Adrenal gland (tissue), 12 donors: Measurements from ENCODE around the gene EVL. TPM values are rescaled to one million over a fixed set of nuclear protein-coding genes. Genes with fewer than 3 reads are reported as not detected.

Experiments used
- DNase-seq, 7 donors: peaks; one replicate each; pipeline ENCODE4 v3.0.0-alpha.2; 2019 to 2020
- H3K27ac ChIP-seq, 5 donors: fragments of 200-600 bp; sonication (generic) in 4 of 5; 1 replicate in 3 of 5; 2 replicates in 2 of 5; pipeline versions ENCODE4 v1.5.1 to v1.8.0; 2016 to 2020; ENCODE audit warnings: mild to moderate bottlenecking in 1 of 5
- H3K27me3 ChIP-seq: fragments of 200-600 bp; 2 replicates; pipeline ENCODE4 v1.8.0; 2021
- H3K36me3 ChIP-seq, 2 donors: fragments of 200-600 bp; replicated peaks in 1 of 2; 1 replicate in 1 of 2; 2 replicates in 1 of 2; pipeline versions ENCODE4 v1.5.1 to v1.8.0; 2018 to 2022
- H3K4me1 ChIP-seq, 2 donors: fragments of 200-600 bp; replicated peaks in 1 of 2; 1 replicate in 1 of 2; 2 replicates in 1 of 2; pipeline versions ENCODE4 v1.5.1 to v1.8.0; 2018 to 2021
- H3K4me3 ChIP-seq, 4 donors: fragments of 200-600 bp; sonication (generic) in 3 of 4; one replicate each; pipeline ENCODE4 v1.5.1; 2016 to 2018
- H3K9me3 ChIP-seq, 3 donors: fragments of 200-600 bp; sonication (generic) in 1 of 3; replicated peaks in 1 of 3; 1 replicate in 2 of 3; 2 replicates in 1 of 3; pipeline versions ENCODE4 v1.5.1 to v1.8.0; 2016 to 2021
- CTCF ChIP-seq, 6 experiments: fragments of 450-650 bp in 4 of 6; fragments of 200-600 bp in 2 of 6; sonication (generic) in 1 of 6; IDR thresholded peaks; 1 replicate in 5 of 6; 2 replicates in 1 of 6; pipeline versions ENCODE4 v1.5.1 to v1.8.0; 2016 to 2021; ENCODE audit warnings: antibody characterized with exemption in 6 of 6, mild to moderate bottlenecking in 2 of 6, moderate library complexity in 1 of 6
- POLR2A ChIP-seq, 2 donors: fragments of 450-650 bp; IDR thresholded peaks; one replicate each; pipeline ENCODE4 v1.6.1; 2017; ENCODE audit warnings: antibody characterized with exemption in 2 of 2, mild to moderate bottlenecking in 2 of 2, moderate library complexity in 1 of 2
- WGBS, 4 donors: extraction: QIAGEN DNeasy Blood & Tissue Kit in 2 of 4; methylation state at CpG; one replicate each; pipeline versions ENCODE4 v1.1.5 to v1.1.7; 2013 to 2017; 5-methylcytosine and 5-hydroxymethylcytosine counted together
- intact Hi-C, 2 donors: fragments of 100-400 bp; cut with DNase I; formaldehyde crosslinking; loops; one replicate each; pipeline versions ENCODE4 v1.14.1 to v1.15.0; 2022 to 2023
- polyA plus RNA-seq, 3 donors: library from polyadenylated mRNA; stranded (reverse); fragments of 200-250 nt in 2 of 3; fragments of 350-450 nt in 1 of 3; fragmentation: Illumina TruSeq in 1 of 3; extraction: RNeasy Lipid Tissue Mini Kit (QIAGEN cat#74804) in 1 of 3; gene quantifications; one replicate each; pipeline ENCODE4 v1.2.3, GENCODE V29; 2013 to 2014
- total RNA-seq, 9 donors: library from RNA; depleted of rRNA in 4 of 9; stranded (reverse); fragments of >200 nt in 4 of 9; fragments of 120-200 nt in 1 of 9; fragmentation: NEBNext Ultra II Directional in 1 of 9; extraction: Animal tissue kit (Norgen Biotek cat#: 25700) in 1 of 9; gene quantifications; one replicate each; pipeline versions ENCODE4 v1.1.0 to v1.2.4, GENCODE V29; 2013 to 2023
- donor health status: healthy with polysubstance abuse.
- donor health status: Bipolar disorder and iron deficiency.
- donor health status: DM: yes; HTN: yes; CAD: no.
- donor health status: DM: no; HTN: no; CAD: no.
- donor health status: DM: no; HTN: no; CAD: no.
- donor health status: DM: yes; HTN: yes; CAD: no.

The EVL gene
- total and polyA plus RNA-seq, 12 donors = 23.7 to 209 (median 46.8) TPM

- TF ChIP-seq POLR2A (IDR thresholded peaks at IDR 0.05) = no peak
- no peak for TF ChIP-seq CTCF (IDR thresholded peaks at IDR 0.05)
- Histone ChIP-seq H3K27me3 (no peaks in the 10 kb centered on the region), H3K27ac (no peak overlapping the region), H3K4me3 (no peak overlapping the region), H3K9me3 (no peaks in the 10 kb centered on the region), H3K4me1 (peaks cover 0 to 4% of the 10 kb centered on the region in 2 donors), H3K36me3 (peaks cover 0 to 6% of the 10 kb centered on the region in 2 donors)
- intact Hi-C loops = no loop called here
- WGBS, 4 donors = 89 to 95% (median 92%) methylated on average over 3 of the region's 3 CpGs
- no peak for DNase-seq
These were observed 31.4 kb downstream of the EVL start for GRCh38 chr14:100096656-100097055.

DNA sequence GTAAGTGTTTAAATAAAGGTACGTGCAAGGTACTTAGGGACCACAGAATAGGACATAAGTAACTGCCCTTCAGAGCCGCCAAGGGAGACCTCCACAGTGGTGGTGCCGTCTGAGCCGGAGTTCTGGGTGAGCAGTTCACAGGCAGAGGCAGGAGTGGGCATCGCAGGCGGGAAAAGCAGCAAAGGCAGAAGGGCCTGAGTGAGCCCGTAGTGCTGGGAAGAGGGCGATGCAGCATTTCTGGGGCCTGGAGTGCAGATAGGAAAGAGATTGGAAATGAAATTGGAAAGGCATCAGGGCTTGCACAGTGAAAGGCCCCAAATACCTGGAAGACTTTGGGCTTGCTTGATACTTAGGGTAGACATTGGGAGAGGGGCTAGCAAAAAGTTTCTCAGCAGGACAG is 32.9 kb downstream of the EVL start:
- intact Hi-C loops = no loop called here
- H3K27me3 ChIP-seq = no peaks in the 10 kb centered on the region
- no peak overlapping the region for H3K27ac ChIP-seq
- WGBS, 4 donors = 86 to 96% (median 93%) methylated on average over 8 of the region's 8 CpGs
- peaks cover 6% of the 10 kb centered on the region in 2 donors for H3K4me1 ChIP-seq
- no peak for DNase-seq
- no peak for TF ChIP-seq POLR2A (IDR thresholded peaks at IDR 0.05)
- TF ChIP-seq CTCF (IDR thresholded peaks at IDR 0.05) = no peak
- H3K36me3 ChIP-seq = peaks cover 0 to 6% of the 10 kb centered on the region in 2 donors
- H3K9me3 ChIP-seq = no peaks in the 10 kb centered on the region
- no peak overlapping the region for H3K4me3 ChIP-seq

DNA sequence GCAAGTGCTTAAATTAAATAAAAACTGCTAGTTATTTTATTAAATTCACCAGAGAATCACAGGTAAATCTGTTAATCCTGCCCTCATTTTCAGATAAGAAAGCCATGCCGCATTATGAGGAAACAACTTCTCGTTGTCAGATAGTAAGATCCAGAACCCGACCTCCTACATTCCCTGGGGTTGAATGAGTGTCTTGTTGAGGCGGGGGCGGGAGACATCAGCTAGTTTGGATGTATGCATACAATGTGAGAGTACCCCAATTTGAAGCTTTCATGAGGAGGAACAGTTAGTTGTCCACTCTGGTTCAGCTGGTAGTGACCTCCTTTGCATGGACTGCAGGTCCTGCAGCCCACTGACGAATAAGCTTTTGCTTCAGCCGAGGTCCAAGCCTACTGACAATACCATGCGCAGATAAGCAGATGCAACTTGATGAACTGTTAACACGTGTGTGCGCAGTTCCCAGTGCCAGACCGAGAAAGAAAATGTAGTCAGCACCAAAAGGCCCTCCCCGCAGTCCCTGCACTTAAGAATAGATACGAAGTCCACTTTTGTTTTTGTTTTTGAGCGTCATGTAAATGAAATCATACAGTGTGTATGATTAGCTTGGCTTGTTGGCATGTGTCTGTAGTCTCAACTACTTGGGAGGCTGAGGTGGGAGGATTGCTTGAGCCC is 34.9 kb downstream of the EVL start:
- TF ChIP-seq POLR2A (IDR thresholded peaks at IDR 0.05) = no peak
- TF ChIP-seq CTCF (IDR thresholded peaks at IDR 0.05) = no peak
- DNase-seq = no peak
- 86 to 89% (median 89%) methylated on average over 14 of the region's 14 CpGs for WGBS, 4 donors

GRCh38 chr14:100102156-100102785 is 37.0 kb downstream of the EVL start:
- intact Hi-C loops = no loop called here
- Histone ChIP-seq H3K27me3 (no peaks in the 10 kb centered on the region), H3K36me3 (peaks cover 0 to 6% of the 10 kb centered on the region in 2 donors), H3K27ac (peak overlapping the region in 3 of 5 donors; percentile 38 to 62 (median 56)), H3K9me3 (no peaks in the 10 kb centered on the region), H3K4me3 (no peak overlapping the region), H3K4me1 (peaks cover 20 to 37% of the 10 kb centered on the region in 2 donors)
- TF ChIP-seq POLR2A (IDR thresholded peaks at IDR 0.05) (no peak), CTCF (IDR thresholded peaks at IDR 0.05) (no peak)
- 85 to 90% (median 89%) methylated on average over 8 of the region's 8 CpGs for WGBS, 4 donors
- no peak for DNase-seq

More for the DNA sequence above, 34.9 kb downstream of the EVL start:
- Histone ChIP-seq H3K27ac (no peak overlapping the region), H3K36me3 (peaks cover 0 to 6% of the 10 kb centered on the region in 2 donors), H3K4me1 (peaks cover 20 to 26% of the 10 kb centered on the region in 2 donors), H3K4me3 (no peak overlapping the region), H3K9me3 (no peaks in the 10 kb centered on the region), H3K27me3 (no peaks in the 10 kb centered on the region)
- intact Hi-C loops = no loop called here
